Dermis microvascular lymphatic vessel endothelial cell (primary cell): ENCODE results near the gene MAST4. TPM values are rescaled to one million over a fixed set of nuclear protein-coding genes. Genes with fewer than 3 reads are reported as not detected.

Experiments
- DNase-seq, 2 donors: peaks; one replicate each; pipeline versions ENCODE4 v3.0.0 to v3.0.0-alpha.2; 2010; ENCODE audit warnings: low read depth in 2 of 2
- total RNA-seq: library from RNA; depleted of rRNA; stranded (reverse); fragments of >200 nt; gene quantifications from 2 replicates; pipeline ENCODE4 v1.2.1, GENCODE V29; 2014

The MAST4 gene
- total RNA-seq, 1 donor from 2014 or later = 14.2 TPM

DNA sequence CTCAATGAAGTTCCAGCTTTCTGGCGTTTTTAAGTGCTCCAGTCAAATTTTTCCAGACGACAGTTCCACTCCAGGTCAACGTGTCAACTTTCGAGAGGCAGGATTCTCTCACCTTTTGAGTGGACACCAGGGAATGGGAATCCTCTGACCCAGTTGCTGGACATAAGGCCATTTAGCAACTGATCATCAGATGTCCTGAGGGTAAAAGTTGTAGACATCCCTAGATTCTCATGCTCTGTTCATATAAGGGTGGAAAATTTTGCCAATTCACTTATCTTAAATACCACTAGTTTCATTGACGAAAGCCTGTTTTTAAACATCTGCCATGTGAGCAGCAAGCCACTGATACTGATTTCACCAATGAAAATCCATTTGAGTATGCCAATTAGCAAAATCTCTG is 275.5 kb downstream of the MAST4 start:
- no peak for DNase-seq

DNA sequence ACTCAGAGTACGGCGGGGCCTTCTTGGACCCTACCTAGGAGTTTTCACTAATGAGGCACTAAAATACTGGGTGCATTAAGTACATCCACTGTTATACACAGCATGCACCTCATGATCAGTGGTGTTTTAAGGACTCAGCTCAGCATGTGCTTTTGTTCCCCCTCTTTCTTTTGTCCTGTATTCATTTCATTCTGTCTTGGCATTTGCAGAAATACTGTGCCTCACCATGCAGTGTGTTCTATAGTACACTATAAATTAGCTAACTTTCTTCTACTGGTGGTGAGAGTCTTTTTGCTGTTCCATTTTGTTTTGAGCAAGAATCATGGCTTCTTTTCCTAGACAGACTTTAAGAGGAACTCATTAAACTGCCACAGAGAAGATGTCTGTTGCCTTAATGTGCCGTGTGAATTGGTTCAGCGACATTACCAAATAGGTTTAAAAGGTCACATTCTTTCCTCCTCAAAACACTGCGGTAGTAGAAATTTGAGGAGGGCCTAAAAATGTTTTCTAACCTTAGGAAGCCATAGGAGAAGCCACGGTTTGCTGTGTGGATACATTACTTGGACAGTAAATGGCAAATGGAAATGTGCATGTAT is 276.6 kb downstream of the MAST4 start:
- DNase-seq = no peak

DNA sequence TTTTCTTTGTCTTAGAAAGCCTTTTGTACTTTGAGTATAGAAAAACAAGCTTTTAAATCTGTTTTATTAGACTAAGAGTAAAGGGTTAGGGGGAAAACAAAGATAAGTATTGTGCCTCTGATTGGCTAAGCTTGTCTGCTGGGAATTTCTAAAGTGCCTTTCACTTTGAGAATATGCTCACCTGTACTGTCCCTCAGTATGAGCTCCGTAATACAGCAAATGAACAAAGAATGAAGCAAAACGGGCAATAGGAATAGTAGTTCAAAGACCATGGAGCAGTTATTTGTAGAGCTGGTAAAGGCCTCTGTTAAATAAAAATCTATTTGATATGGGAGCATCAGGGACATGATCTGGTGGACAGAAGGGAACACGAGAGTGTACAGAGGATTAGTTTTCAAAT is 277.8 kb downstream of the MAST4 start:
- no peak for DNase-seq

DNA sequence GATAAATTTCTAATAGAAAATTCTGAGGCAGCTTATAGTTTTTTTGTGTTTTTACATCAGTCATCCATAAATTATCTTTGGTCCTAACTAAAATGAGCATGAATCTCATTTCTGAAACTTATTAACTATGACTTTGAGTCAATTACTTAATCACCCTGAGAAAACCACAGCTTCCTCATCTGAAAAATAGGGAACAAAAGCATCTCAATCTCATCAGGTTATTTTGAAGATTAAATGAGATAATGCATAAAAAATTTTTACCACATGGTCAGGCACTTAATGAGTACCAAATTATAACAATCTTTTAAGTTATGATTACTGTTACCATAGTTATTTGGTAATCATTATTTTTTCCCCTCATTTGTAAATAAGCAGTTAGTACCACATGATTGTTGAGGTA is 279.1 kb downstream of the MAST4 start:
- no peak for DNase-seq

DNA sequence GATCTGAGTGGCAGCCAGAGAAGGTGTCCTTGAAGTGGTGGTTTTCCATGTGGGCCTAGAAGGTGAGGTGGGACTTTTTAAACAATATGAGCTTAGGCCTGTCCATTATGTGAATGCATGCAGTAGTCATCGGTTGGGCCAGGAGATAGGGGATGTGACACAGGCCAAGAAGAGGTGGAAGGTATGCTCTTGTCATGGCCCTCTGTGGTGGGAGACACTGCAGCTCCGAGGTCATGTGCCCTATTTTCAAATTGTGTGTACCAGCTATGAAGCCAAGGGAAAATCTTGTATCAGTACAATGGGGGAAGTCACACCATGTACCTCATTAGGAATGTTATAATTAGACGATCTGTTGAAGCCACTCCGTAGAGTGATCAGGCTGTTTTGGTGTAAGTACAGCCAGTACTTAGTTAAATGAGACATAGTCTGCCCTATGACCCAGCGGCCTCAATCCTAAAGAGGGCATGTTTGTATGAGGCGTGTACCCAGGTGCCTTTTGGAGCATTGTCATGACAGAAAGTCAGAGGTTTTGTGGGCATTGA is 280.1 kb downstream of the MAST4 start:
- DNase-seq = no peak

DNA sequence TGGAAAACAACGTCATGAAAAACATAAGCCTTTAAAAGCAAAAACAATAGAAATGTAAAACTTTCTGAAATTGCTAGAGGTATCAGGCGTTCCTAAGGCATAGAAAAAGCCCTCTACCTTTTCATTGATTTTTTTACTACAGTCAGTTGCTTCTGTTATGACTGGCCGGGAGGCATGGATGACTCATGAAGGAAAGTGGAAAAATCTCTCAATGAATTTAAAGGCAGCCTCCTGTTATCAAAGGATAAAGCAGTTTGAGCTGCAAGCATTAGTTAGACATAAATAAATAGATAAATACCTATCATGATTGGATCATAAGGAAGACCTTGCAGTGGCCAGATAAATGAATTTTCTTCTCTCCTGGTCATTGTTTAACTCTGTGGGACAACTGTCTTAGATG is 281.6 kb downstream of the MAST4 start:
- DNase-seq = peak in 1 of 2 donors; percentile 69

DNA sequence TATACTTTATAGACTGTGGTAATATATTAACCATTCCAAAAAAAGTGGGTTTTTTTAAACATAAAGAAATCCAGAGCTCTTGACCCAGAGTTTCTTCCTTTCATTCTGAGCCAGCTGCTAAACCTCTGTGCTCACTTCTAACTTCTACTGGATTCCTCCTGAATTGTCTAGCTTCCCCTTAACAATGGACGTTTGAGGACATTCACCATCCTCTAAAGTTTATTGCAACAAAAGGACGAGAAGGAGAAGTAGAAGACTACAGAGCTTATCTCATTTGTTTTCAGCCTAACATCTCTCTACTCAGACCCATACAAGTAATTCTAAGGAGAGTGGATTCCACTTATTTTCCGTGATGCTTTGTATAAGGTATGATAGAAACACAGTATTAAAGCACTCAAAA is 284.2 kb downstream of the MAST4 start:
- DNase-seq = no peak

DNA sequence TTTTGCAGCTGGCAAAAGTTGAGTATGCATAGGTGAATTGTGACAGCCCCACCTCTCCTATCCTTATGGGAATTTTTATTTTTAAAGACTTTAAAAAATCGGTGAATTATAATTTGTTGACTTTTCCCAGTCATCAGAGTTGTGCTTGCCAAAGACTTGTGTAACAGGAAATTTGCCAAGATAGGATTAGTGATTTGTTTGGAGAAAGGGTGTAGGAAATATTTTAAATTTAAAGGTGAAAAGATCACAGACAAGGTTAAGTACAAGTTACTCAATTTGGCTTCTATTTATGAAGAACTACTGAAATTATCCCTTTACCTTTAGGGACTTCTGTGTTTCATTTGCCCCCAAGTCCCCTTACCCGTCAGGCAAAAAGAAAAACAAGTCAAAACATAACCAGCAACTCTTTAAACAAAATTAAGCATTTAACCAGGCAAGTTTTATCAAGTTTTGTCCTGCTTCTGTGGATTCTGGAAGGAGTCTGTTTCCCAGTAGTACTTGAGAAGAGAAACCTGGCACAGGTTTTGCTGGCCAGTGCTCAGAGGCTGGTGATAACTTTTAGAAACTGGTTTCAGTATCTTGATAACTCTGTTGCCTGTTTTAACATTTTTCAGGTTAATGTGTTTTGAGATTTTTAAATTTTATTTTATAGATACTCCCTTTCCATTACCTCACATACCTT is 285.4 kb downstream of the MAST4 start:
- peak; percentile 33 to 49 for DNase-seq

DNA sequence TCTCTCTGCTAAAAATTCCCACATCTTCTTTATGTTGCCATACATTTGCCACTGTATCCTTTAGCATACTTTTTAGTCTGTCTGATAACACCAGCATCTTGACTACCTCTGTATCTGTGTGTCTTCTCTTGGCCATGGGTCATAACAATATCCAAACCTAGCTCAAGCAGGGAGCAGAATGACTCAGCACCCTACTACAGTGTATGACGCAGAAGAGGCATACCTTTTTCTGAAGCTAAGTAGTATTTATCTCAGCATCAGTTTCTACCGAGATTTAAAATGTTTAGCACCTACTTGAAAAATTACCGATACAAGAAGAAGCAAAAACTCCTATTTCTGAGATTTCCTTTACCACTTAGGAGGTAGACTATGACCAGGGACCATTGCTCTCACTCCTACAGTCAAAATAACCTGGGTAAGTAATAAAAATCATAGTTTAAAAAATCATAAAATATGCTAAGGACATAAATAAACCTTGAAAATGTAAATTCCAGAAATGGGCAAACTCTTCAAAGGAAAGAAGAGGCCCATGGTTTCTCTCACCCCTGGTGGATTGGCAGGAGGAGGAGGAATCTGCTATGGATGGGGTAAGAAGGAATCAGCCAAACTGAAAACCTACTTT is 286.5 kb downstream of the MAST4 start:
- DNase-seq = peak in 1 of 2 donors; percentile 64

DNA sequence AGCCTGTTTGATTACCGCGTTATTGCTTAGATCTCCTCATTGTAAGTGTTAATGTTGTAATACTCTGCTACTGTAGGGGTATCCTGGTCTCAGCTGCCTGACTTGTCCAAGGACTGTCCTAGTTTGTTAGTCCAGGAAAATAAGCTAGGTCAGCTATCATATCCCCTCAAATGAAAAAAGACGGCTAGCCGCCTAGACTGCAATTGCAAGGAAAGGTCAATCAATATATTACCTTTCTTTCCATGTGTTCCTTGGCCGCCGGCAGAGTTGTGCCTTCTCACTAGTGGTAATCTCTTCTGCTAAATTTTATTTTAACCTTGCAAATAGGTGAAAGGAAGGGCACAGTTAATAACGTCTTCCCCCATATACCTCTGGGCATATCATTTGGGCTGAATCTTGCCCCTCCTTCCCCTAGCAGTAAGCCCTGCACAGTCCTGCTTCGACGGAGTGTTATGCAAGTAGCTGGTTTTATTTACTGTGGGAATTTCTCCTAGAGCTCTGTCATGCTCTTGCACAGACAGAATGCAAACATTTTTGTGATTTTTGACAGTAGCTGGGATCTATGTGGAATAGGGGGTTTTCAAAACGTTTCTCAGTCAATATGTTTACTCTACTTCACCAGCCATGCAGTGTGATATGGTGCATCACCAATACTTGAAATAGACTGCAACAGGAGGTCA is 288.5 kb downstream of the MAST4 start:
- DNase-seq = no peak

DNA sequence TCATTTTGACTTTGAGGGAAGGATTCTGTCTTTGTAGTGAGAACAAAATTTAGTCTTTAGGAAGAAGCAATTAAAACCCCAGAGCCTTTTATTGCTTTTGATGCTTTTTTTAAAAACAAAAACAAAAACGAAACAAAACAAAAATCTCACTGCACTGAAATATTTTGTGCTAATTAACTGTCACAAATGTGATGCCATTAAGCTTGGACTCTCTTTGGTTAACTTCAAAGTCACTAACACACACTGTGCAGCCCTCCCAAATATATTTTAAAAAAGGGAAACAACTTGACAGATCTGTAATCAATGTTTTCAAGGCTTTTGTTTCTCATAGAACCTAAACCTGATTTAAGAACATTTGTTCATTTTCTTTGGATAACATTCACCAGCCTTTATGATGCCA is 290.7 kb downstream of the MAST4 start:
- DNase-seq = no peak

DNA sequence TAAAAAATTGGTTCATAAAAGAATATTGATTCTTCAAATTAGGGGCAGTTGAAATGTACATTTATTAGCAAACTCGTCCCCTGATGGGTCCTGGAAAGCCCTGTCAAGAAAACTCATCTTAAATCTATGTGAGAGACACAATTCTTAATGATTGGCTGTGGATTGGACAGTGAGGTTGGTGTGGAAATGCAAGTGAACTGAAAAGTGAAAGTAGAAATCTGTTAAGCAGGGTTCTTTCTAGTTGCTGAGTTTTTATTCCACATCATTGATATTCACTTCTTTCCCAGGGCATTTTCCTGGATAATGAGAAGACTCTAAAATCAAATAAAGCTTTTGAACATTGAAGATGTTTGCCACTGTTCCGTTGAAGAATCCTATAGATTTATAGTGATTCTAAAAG is 292.4 kb downstream of the MAST4 start:
- DNase-seq = no peak

DNA sequence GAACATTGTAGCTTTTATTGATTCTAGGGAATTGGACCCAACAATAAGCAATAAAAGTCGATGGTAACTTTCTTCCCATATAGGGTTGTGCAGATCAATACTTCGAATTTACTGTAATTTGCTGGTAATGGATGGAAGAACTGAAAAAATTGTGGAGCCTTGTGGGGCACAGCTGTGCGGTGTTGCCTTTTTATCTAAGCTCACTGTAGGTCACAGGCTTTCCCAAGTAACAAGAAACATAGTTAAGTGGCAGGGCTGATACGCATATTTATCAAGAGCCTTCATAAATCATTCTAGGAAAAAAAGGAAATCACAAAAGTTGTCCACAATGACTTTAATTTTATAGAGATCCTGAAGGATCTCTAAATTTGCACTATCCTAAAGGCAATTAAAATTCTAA is 292.9 kb downstream of the MAST4 start:
- no peak for DNase-seq

DNA sequence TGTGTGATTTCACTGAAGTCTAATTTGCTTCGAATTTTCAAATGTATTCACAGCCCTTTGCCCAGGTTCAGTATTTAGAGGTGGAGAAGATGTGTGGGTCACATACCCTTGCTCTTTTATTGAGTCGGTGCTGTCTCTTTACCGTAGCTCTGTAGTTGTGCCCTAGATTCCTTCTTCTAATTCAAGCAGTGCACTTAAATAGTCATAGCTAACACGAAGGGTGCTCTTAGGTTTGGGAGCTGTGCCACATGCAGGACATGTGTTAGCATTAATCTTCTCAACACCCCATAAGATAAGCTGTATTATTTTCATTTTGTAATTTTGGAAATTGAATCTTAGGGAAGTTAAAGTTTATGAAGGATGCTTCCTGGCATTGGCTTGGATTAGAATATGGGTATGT is 293.3 kb downstream of the MAST4 start:
- no peak for DNase-seq

DNA sequence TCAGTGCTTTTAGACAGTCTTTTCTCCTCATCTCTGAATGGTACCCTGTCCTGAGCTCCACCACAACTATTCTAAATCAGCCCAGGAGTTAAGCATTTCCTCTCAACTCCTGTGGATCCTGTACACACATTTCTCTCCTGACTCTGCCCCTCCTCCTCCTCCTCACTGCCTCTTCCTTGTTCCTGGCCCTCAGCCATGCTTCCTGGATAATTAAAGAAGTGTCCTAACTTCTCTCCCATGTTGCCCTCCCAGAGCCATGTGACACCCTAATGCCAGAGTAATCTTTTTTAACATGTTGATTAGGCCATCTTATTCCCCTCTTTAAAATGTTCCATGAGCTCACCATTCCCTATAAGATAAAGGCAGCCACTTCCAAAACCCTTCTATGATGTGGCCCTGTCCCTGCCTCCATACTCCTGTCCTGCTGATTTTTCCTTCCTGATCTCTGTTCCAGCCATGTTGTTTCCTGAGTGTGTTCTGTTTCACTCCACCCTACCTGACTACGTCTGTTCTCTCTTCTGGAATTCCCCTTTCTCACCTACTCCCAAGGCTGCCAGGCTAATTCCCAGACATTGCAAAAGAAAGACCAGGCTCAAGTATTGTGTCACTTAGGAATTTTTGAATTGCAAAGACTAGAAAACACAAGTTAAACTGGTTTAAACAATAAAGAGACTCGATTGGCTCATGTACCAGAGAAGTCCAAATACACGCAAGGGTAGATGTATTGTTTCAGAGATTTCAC is 295.2 kb downstream of the MAST4 start:
- DNase-seq = peak in 1 of 2 donors; percentile 23

DNA sequence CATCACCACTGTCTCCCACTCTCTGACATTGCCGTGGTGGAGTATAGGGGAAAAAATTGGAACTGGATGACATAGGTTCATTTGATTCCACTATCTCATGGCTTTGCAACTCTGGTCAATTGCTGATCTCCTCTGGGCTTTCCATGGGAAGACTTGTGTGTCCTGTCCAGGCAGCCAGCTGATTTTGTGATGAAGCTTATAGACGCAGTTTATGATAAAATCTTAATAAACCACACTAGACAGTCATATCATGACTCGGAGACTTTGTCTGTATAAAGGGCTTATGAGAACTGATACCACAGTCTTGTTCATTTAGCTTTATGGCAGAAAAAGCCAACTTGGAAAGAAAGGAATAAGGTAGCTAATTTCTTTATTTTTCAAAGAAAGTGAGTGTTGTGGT is 296.5 kb downstream of the MAST4 start:
- DNase-seq = no peak

DNA sequence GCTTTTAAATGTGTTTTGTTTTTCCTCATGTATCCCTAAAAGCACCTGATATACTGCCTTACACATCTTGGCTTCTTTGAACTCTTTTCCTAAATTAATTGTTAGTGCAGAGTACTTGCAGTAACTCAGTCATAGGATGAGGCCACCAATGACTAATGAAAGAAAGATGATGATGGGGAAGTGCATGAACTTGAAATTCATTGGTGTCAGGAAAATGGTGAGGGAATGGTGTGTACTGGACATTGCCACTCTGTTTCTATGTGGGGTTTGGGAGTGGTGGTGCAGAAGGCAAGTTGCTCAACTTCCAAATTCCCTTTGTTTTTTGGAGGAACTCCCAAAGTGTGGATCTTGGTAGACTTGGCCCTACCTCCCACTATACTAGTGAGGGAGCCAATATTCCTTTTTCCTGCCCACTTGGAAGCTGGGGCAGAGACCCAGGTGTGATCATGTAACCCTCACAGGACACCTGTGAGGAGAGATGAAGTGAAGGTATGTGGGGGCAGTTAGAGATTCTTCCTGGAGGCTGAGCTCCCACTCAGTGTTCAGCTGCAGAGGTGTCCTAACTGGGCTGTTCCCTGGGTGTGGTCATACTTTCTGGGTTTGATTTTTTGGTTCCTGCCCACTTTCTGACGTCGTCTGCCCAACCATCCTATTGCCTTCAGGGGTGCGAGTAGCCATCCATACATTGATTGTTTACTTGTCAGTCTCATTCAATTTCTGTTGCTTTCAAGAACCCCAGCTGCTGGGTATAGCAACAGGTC is 298.5 kb downstream of the MAST4 start:
- DNase-seq = no peak

DNA sequence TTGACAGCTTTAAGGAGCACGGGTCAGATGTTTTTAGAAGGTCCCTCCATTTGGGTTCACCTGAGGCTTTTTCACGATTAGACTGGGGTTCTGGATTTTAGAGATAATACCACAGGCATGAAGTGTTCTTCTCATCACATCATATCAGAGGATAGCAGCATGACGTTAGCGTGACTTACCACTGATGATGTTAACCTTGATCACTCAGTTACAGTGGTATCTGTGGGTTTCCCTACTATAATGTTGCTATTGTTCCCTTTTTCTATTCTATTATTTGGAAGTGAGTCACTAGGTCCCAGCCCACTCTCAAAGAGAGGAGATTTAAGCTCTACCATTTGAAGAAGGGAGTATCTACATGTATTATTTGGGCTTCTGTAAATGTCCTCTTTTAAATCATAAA is 300.0 kb downstream of the MAST4 start:
- DNase-seq = peak in 1 of 2 donors; percentile 55

DNA sequence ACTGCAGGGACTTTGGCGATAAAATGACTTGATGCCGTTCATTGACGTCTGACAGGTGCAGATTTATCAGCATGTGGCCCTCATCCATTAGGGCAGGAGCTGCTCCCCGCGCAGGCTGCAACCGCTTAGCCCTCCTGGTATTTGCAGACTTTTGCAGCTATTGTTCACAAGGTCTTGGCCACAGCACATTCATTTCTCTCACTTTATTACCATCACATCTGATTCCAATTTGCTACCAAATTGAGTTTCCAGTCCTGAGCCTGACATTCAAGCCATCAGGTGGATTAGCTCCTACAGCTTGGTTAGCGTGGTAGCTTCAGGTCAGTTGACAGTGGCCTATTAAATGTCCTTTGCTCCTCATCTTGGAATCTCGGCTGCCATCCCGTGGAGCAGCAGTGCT is 301.2 kb downstream of the MAST4 start:
- no peak for DNase-seq

DNA sequence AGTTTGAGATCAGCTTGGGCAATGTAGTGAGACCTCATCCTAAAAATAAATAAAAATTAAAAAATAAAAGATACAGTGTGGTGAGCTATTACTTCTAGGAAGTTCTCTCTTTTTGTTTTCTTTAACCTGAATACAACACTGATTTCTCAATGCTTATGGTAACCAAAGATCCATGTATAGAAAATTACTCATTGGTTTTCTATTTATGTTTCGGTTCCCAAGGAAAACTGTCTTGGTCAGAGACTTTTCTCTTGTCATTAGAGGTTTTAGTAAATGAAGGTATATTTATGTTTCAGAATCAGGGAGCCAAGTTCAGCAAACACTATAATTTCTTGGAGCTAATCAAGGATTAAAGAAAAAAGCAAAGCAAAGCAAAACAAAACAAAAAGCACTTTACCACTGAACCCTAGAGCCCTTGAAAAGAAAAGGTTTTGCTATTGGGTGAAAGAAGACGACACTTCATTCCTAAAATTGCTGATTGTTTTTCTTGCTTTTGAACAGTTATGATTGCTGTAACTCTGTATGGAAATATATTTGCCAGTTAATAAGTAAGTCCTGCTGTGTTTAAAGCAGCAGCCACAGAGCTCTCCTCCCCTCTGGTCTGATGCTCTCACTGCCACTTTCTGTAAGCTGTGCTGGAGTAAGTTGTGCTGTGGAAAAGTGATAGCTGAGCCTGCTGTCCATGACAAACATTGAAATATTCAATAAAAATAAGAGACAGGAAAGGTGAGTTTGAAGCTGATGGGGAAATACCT is 302.2 kb downstream of the MAST4 start:
- no peak for DNase-seq
